ENCODE results near the gene TUBB. TPM values are rescaled to one million over a fixed set of nuclear protein-coding genes. Genes with fewer than 3 reads are reported as not detected.

Gene TUBB
- total and polyA plus RNA-seq, 9 of the 15 experiments (the other 6 are each of a cell fraction or from before 2014, with no cell fraction given), result 971 to 2,870 (median 1,478) TPM

DNA sequence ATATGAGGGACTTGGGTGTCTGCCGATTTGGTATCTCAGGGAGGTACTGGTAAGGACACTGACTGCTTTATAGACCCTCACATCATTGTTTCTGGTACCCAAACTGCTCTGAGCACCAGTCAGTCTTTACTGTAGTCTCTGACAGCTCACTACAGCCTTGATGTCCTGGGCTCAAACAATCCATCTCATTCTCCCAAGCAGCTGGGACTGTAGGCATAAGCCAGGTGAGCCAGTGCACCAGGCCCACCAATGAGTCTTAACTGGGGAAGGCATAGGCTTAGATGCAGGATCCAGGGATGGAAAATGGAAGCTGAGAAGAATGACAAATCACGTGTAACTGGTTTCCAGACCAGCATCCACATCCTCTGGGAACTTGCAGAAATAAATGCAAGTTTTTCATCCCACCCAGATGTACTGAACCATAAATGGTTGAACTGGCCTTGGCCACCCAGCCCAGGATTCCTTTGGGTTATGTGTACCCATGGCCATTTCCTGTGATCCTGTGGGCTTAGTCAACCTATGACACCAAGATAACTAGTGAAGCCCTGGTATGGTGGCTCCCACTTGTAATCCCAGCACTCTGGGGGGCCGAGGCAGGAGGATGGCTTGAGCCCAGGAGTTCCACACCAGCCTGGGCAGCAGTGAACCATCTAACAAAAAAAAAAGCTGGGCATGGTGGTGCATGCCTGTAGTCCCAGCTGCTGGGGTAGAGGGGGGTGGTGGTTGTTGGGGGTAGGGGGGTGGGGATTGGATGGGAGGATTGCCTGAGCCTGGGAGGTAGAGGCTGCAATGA is 5.8 kb downstream of the TUBB start (continued):
- TF ChIP-seq NCOA2 (IDR thresholded peaks at IDR 0.05; ENCODE audit: partially characterized antibody in 2 of 2) (no peak), RB1 (IDR thresholded peaks at IDR 0.05; ENCODE audit: low read depth) (no peak), ZNF124 (CRISPR knock-in tag; IDR thresholded peaks at IDR 0.05) (no peak), ZNF12 (CRISPR knock-in tag; IDR thresholded peaks at IDR 0.05) (no peak), MAFF (IDR thresholded peaks at IDR 0.05; ENCODE audit: low read length) (no peak; the same call in 1 of the 2 replicates), ELF2 (CRISPR knock-in tag; IDR thresholded peaks at IDR 0.05) (0 out of 2 replicates have a peak, but pooled peaks have one; percentile 21), ZKSCAN1 (IDR thresholded peaks at IDR 0.05; ENCODE audit: low read depth, low read length) (no peak), PHF20 (IDR thresholded peaks at IDR 0.05; ENCODE audit: partially characterized antibody) (no peak), ZNF75A (CRISPR knock-in tag; IDR thresholded peaks at IDR 0.05) (peak; percentile 61; the same call in 1 of the 2 replicates), CEBPG (CRISPR knock-in tag; IDR thresholded peaks at IDR 0.05) (no peak), CEBPG (tag; conservative IDR thresholded peaks at IDR 0.05 in 1 of 2, IDR thresholded peaks at IDR 0.05 in 1 of 2) (no peak), ETS2 (tag; IDR thresholded peaks at IDR 0.05; ENCODE audit: borderline replicate concordance, poor library complexity, severe bottlenecking) (no peak), ETV1 (tag; conservative IDR thresholded peaks at IDR 0.05; ENCODE audit: low read depth) (no peak), SRSF1 (IDR thresholded peaks at IDR 0.05; ENCODE audit: low read depth, low read length) (no peak), EP300 (IDR thresholded peaks at IDR 0.05; ENCODE audit: low read length) (no peak), SREBF1 (IDR thresholded peaks at IDR 0.05; ENCODE audit: borderline replicate concordance, low read depth, low read length) (no peak), TRIM24 (IDR thresholded peaks at IDR 0.05) (no peak), ZNF766 (CRISPR knock-in tag; conservative IDR thresholded peaks at IDR 0.05) (no peak), SREBF2 (CRISPR knock-in tag; IDR thresholded peaks at IDR 0.05) (no peak), ZKSCAN8 (CRISPR knock-in tag; IDR thresholded peaks at IDR 0.05) (no peak), TCF7 (IDR thresholded peaks at IDR 0.05; ENCODE audit: borderline replicate concordance) (no peak), XRCC3 (IDR thresholded peaks at IDR 0.05) (no peak), NFATC3 (IDR thresholded peaks at IDR 0.05) (no peak), ZNF41 (CRISPR knock-in tag; conservative IDR thresholded peaks at IDR 0.05) (no peak)
- TF ChIP-seq, protein P1, sequence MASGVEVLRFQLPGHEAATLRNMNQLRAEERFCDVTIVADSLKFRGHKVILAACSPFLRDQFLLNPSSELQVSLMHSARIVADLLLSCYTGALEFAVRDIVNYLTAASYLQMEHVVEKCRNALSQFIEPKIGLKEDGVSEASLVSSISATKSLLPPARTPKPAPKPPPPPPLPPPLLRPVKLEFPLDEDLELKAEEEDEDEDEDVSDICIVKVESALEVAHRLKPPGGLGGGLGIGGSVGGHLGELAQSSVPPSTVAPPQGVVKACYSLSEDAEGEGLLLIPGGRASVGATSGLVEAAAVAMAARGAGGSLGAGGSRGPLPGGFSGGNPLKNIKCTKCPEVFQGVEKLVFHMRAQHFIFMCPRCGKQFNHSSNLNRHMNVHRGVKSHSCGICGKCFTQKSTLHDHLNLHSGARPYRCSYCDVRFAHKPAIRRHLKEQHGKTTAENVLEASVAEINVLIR (CRISPR knock-in tag; IDR thresholded peaks at IDR 0.05), result no peak
- TF ChIP-seq, protein P2, sequence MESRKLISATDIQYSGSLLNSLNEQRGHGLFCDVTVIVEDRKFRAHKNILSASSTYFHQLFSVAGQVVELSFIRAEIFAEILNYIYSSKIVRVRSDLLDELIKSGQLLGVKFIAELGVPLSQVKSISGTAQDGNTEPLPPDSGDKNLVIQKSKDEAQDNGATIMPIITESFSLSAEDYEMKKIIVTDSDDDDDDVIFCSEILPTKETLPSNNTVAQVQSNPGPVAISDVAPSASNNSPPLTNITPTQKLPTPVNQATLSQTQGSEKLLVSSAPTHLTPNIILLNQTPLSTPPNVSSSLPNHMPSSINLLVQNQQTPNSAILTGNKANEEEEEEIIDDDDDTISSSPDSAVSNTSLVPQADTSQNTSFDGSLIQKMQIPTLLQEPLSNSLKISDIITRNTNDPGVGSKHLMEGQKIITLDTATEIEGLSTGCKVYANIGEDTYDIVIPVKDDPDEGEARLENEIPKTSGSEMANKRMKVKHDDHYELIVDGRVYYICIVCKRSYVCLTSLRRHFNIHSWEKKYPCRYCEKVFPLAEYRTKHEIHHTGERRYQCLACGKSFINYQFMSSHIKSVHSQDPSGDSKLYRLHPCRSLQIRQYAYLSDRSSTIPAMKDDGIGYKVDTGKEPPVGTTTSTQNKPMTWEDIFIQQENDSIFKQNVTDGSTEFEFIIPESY (CRISPR knock-in tag; IDR thresholded peaks at IDR 0.05), result 0 out of 2 replicates have a peak, but pooled peaks have one; percentile 10
- TF ChIP-seq, protein P3, sequence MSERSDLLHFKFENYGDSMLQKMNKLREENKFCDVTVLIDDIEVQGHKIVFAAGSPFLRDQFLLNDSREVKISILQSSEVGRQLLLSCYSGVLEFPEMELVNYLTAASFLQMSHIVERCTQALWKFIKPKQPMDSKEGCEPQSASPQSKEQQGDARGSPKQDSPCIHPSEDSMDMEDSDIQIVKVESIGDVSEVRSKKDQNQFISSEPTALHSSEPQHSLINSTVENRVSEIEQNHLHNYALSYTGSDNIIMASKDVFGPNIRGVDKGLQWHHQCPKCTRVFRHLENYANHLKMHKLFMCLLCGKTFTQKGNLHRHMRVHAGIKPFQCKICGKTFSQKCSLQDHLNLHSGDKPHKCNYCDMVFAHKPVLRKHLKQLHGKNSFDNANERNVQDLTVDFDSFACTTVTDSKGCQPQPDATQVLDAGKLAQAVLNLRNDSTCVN (CRISPR knock-in tag; IDR thresholded peaks at IDR 0.05), result peak; percentile 83; the same call in 1 of the 2 replicates

All from K562 (cell line).